Measurements from ENCODE around the gene RNGTT.

The RNGTT gene

DNA sequence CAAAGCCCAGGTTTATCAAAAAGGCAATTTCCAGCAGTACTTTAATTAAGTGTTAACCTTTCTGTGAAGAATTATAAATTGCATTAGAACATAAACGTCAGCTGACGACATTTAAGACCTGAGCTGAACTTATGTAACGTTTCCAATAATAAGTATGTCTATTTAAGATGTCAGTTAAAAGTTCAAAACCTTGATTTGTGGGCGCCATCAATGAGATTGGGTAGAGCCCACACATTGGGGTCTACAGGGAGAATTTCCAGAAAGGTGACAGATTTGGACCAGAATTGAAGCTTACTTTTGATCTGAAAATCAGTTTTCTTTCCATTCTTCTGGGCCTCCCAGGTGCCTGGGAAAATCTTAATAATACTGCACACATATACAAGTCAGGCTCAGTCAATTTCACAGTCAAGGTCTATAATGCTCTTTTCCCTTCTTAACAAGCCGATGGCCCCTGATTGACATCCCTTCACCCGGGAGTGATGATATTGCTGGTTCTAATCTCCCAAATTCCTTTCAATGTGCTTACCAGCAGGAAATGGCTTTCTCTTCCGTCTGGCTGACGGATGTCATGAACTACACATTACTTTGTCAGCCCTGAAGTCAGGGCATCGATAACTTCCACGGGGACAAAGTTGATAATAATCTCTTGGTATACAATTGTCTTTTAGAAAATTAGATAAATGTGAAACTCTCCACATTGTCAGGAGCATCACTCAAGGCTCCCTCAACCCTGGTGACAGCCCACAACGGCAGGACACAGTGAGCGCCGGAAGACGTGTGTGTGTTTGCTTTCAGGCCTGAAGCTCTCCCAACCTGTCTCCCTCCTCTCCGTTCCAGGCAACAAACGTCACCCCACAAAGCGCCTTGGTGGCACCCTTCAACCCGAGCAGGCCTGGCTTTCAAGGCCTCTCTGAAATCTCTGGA, 400.8 kb downstream of the RNGTT start:
- no peak overlapping the region for H3K27ac ChIP-seq
- no peak for TF ChIP-seq ZFX (IDR thresholded peaks at IDR 0.05)
- no peak for TF ChIP-seq CTCF (conservative IDR thresholded peaks at IDR 0.05)

GRCh38 chr6:88561954-88562315, 401.5 kb downstream of the RNGTT start:
- TF ChIP-seq ZFX (IDR thresholded peaks at IDR 0.05) = no peak
- no peak for TF ChIP-seq CTCF (conservative IDR thresholded peaks at IDR 0.05)
- no peak overlapping the region for H3K27ac ChIP-seq

DNA sequence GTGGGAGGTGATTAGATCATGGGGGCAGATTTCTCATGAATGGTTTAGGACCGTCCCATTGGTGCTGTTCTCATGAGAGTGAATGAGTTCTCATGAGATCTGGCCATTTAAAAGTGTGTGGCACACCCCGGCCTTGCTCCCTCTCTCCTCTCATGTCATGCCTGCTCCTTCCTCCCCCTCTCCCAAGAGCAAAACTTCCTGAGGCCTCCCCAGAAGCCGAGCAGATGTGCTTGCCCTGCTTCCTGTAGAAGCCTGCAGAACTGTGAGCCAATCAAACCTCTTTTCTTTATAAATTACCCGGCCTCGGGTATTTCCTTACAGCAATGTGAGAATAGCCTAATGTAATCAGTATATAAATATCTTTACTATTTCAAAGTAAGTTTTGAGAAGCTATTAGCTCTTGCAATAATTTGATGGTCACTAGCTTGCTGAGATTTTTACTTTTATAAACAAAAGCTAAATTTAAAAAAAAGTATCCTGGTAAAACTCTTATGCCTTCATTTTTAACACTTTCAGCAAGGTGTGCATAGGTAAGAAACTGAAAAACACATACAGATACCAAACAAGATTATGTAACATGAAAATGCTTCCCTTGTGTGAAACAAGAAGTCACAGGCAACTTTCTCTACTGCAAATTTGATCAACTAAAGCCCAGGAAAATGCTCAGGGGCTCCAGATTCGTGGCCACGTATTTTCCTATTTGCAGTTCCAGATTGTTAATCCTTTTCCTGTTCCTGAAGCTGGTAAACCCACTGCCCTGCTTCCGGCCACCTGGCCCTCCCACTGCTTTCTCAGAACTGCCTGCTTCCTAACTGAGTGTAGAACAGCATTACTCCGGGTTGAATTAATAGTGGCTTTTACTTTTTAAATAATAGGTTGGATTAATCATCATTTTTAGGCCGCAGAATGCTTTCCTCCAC, 402.1 kb downstream of the RNGTT start:
- TF ChIP-seq ZFX (IDR thresholded peaks at IDR 0.05) (no peak), CTCF (conservative IDR thresholded peaks at IDR 0.05) (no peak)
- no peak overlapping the region for H3K27ac ChIP-seq

All from C4-2B (cell line).